CD4-positive, CD25-positive, alpha-beta regulatory T cell (primary cell): ENCODE data around the gene MAST3. TPM values are rescaled to one million over a fixed set of nuclear protein-coding genes. Genes with fewer than 3 reads are reported as not detected.

Experiments used
- ATAC-seq, 2 donors: fragments of 150-1000 bp; cut with Tn5 transposase; one replicate each; pipeline ENCODE4 v1.10.0; 2021; ENCODE audit warnings: low read depth in 2 of 2, moderate number of reproducible peaks in 2 of 2, moderate library complexity in 1 of 2
- DNase-seq, 3 donors: peaks; one replicate each; pipeline versions ENCODE4 v3.0.0 to v3.0.0-alpha.2; 2012 to 2022; ENCODE audit warnings: mixed read lengths in 1 of 3
- H3K27ac ChIP-seq: one replicate; pipeline ENCODE4 v1.7.0; 2013; ENCODE audit warnings: mild to moderate bottlenecking, low read length; ENCODE audit not compliant: insufficient read depth, poor library complexity, severe bottlenecking
- H3K27me3 ChIP-seq: one replicate; pipeline ENCODE4 v1.7.0; 2013; ENCODE audit warnings: low read length; ENCODE audit not compliant: control insufficient read depth, insufficient read depth
- H3K36me3 ChIP-seq: one replicate; pipeline ENCODE4 v1.7.0; 2013; ENCODE audit warnings: mild to moderate bottlenecking, low read length, moderate library complexity; ENCODE audit not compliant: control insufficient read depth, insufficient read depth
- H3K4me1 ChIP-seq: 2 replicates; pipeline ENCODE4 v1.7.0; 2013; ENCODE audit warnings: mild to moderate bottlenecking, low read length; ENCODE audit not compliant: insufficient read depth, control insufficient read depth, poor library complexity, severe bottlenecking
- H3K4me3 ChIP-seq: one replicate; pipeline ENCODE4 v1.7.0; 2013; ENCODE audit warnings: low read depth, mild to moderate bottlenecking, low read length, moderate library complexity
- H3K9me3 ChIP-seq, 2 experiments: 1 replicate in 1 of 2; 2 replicates in 1 of 2; pipeline ENCODE4 v1.7.0; 2013; ENCODE audit warnings: low read length in 2 of 2, mild to moderate bottlenecking in 1 of 2, moderate library complexity in 1 of 2; ENCODE audit not compliant: control insufficient read depth in 2 of 2
- H3K27ac Mint-ChIP-seq, 3 donors: one replicate each; pipeline ENCODE4 v1.8.0; 2020 to 2022; ENCODE audit warnings: mild to moderate bottlenecking in 3 of 3, mixed read lengths in 3 of 3, moderate library complexity in 2 of 3
- H3K27me3 Mint-ChIP-seq: one replicate; pipeline ENCODE4 v1.8.0; 2022; ENCODE audit warnings: mild to moderate bottlenecking, mixed read lengths
- H3K36me3 Mint-ChIP-seq: one replicate; pipeline ENCODE4 v1.8.0; 2020; ENCODE audit warnings: mixed read lengths
- H3K4me1 Mint-ChIP-seq, 4 donors: one replicate each; pipeline ENCODE4 v1.8.0; 2020 to 2022; ENCODE audit warnings: mixed read lengths in 4 of 4, mild to moderate bottlenecking in 1 of 4
- H3K4me3 Mint-ChIP-seq, 4 donors: one replicate each; pipeline ENCODE4 v1.8.0; 2020 to 2022; ENCODE audit warnings: mild to moderate bottlenecking in 4 of 4, mixed read lengths in 4 of 4, moderate library complexity in 3 of 4
- H3K9me3 Mint-ChIP-seq, 7 donors: one replicate each; pipeline ENCODE4 v1.8.0; 2020 to 2022; ENCODE audit warnings: mixed read lengths in 7 of 7, mild to moderate bottlenecking in 3 of 7, moderate library complexity in 2 of 7
- polyA plus RNA-seq, 4 donors: library from polyadenylated mRNA; unstranded; fragments of 300-500 nt; fragmentation: Illumina TruSeq; gene quantifications; one replicate each; pipeline ENCODE4 v1.2.3, GENCODE V29; 2021
- total RNA-seq: library from RNA; stranded (reverse); gene quantifications from one replicate; pipeline ENCODE4 v1.2.3, GENCODE V29; 2022

Gene MAST3
- total and polyA plus RNA-seq, 5 donors from 2014 or later: 8.1 to 45.9 (median 8.7) TPM

GRCh38 chr19:18152442-18152816, 54.9 kb downstream of the MAST3 start:
- H3K36me3 Mint-ChIP-seq: peaks cover 3% of the 10 kb centered on the region
- H3K27ac ChIP-seq: peak overlapping the region; percentile 84
- no peaks in the 10 kb centered on the region for H3K27me3 ChIP-seq
- H3K27ac Mint-ChIP-seq: peak overlapping the region; percentile 92 to 97 (median 95)
- H3K4me3 Mint-ChIP-seq: peak overlapping the region; percentile 92 to 98 (median 94)
- H3K4me3 ChIP-seq: peak overlapping the region; percentile 71
- H3K4me1 Mint-ChIP-seq: peaks cover 5 to 29% (median 12%) of the 10 kb centered on the region in 4 donors
- H3K9me3 ChIP-seq: no peaks in the 10 kb centered on the region
- peaks cover 3% of the 10 kb centered on the region for H3K36me3 ChIP-seq
- H3K27me3 Mint-ChIP-seq: peaks cover 6% of the 10 kb centered on the region
- DNase-seq: peak; percentile 96 to 99 (median 97)
- peaks cover 22% of the 10 kb centered on the region for H3K4me1 ChIP-seq
- peaks cover 0 to 2% (median 0%) of the 10 kb centered on the region in 7 donors for H3K9me3 Mint-ChIP-seq
- peak; percentile 68 to 70 for ATAC-seq

GRCh38 chr19:18152817-18153555, 55.4 kb downstream of the MAST3 start, which contains the start of gene PIK3R2:
Gene PIK3R2, plus strand, starts transcription at chr19:18153163. Its CDS starts 2,717 bp downstream, at chr19:18155880.
- Mint-ChIP-seq H3K4me3 (peak within 1 kb of the TSS; percentile 92 to 98 (median 94)), H3K4me1 (peaks cover 5 to 29% (median 12%) of the 10 kb centered on the region in 4 donors), H3K27ac (peak within 1 kb of the TSS; percentile 92 to 97 (median 95)), H3K9me3 (peaks cover 0 to 2% (median 0%) of the 10 kb centered on the region in 7 donors), H3K27me3 (peaks cover 6% of the 10 kb centered on the region), H3K36me3 (peaks cover 3% of the 10 kb centered on the region)
- Histone ChIP-seq H3K4me1 (peaks cover 22% of the 10 kb centered on the region), H3K27me3 (no peaks in the 10 kb centered on the region), H3K27ac (peak within 1 kb of the TSS; percentile 84), H3K4me3 (peak within 1 kb of the TSS; percentile 71), H3K36me3 (no peaks in the 10 kb centered on the region), H3K9me3 (no peaks in the 10 kb centered on the region)
- DNase-seq (peak; percentile 99 to 100 (median 99)), ATAC-seq (peak; percentile 86 to 87)

DNA sequence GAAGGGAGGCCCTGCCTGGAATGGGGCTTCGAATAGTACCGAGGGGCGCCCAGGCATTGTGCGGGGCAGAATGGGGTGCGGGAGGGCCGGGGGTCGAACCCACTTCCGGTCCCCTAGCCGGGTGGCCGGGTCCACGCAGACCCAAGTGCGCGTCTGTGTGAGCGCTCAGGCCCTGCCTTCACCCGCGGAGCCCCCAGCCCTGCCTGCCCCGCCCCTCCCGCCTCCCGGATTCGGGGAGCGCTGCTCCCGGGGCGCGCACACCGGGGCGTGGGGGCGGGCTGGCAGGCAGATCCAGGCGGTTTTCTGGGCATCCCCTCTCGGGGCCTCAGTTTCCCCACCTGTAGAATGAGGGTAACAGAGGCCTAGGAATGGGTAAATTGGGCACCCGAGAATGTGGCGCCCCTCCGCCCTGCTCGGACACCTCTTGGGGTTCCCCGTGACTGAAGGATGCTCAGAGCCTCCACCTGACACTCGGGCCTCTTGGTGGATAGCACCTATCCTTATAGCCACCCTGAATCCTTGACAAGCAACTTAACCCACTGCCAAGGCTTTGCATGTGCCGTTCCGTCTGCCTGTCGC, 56.1 kb downstream of the MAST3 start:
- peaks cover 22% of the 10 kb centered on the region for H3K4me1 ChIP-seq
- H3K4me3 ChIP-seq: peak overlapping the region; percentile 26
- peaks cover 3% of the 10 kb centered on the region for H3K36me3 Mint-ChIP-seq

DNA sequence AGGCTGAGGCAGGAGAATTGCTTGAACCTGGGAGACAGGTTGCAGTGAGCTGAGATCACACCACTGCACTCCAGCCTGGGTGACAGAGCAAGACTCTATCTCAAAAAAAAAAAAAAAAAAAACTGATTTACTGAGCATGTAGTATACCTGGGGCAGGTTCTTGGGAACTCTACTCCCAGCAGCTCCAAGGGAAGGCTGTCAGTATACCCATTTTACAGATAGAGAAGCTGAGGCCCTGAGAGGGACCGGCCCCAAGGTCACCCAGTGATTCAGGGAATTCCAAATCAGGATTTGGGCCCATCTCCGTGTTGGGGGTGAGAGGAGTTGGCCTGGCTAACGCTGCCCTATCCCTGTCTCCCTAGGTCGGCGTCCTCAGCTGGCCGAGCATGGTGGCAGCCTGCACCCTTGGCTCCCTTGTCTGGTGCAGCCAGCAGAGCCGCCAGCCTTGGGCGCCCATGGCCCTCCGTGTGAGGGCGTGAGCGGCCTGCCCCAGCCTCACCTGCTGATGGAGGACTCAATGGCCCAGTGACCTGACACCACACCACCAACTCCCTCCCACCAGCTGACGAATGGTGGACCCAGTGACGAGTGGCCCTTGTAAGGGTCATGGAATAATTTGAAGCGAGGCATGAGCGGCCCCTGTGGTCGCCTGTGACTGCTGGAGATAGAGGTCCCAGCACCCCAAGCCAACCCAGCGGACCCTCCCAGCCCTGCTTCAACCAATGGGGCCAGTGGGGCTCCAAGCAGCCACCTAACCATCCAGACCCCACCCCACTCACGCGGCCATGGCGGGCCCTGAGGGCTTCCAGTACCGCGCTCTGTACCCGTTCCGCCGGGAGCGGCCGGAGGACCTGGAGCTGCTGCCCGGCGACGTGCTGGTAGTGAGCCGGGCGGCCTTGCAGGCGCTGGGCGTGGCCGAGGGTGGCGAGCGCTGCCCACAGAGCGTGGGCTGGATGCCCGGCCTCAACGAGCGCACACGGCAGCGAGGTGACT, 57.8 kb downstream of the MAST3 start:
- ATAC-seq: no peak
- peak overlapping the region in 3 of 4 donors; percentile 87 to 93 (median 88) for H3K4me3 Mint-ChIP-seq
- H3K4me1 ChIP-seq: peaks cover 22% of the 10 kb centered on the region
- H3K4me3 ChIP-seq: no peak overlapping the region
- H3K27ac ChIP-seq: no peak overlapping the region
- no peak overlapping the region for H3K27ac Mint-ChIP-seq
- peaks cover 5 to 32% (median 12%) of the 10 kb centered on the region in 4 donors for H3K4me1 Mint-ChIP-seq
- H3K9me3 Mint-ChIP-seq: peaks cover 0 to 2% (median 0%) of the 10 kb centered on the region in 7 donors
- peaks cover 6% of the 10 kb centered on the region for H3K27me3 Mint-ChIP-seq
- peaks cover 1% of the 10 kb centered on the region for H3K36me3 Mint-ChIP-seq
- DNase-seq: no peak
- no peaks in the 10 kb centered on the region for H3K36me3 ChIP-seq
- no peaks in the 10 kb centered on the region for H3K27me3 ChIP-seq
- no peaks in the 10 kb centered on the region for H3K9me3 ChIP-seq

More for the DNA sequence above, 56.1 kb downstream of the MAST3 start:
- no peaks in the 10 kb centered on the region for H3K27me3 ChIP-seq
- no peaks in the 10 kb centered on the region for H3K9me3 ChIP-seq
- Mint-ChIP-seq H3K4me3 (peak overlapping the region; percentile 92 to 95 (median 94)), H3K27ac (peak overlapping the region; percentile 38 to 94 (median 93)), H3K4me1 (peaks cover 5 to 29% (median 12%) of the 10 kb centered on the region in 4 donors), H3K27me3 (peaks cover 6% of the 10 kb centered on the region), H3K9me3 (peaks cover 0 to 2% (median 0%) of the 10 kb centered on the region in 7 donors)
- ATAC-seq (no peak), DNase-seq (peak; percentile 10 to 38 (median 11))
- peak overlapping the region; percentile 84 for H3K27ac ChIP-seq
- no peaks in the 10 kb centered on the region for H3K36me3 ChIP-seq

- Mint-ChIP-seq H3K4me3 (peak overlapping the region in 3 of 4 donors; percentile 1 to 65 (median 44)), H3K27ac (peak overlapping the region in 1 of 3 donors; percentile 60), H3K36me3 (peaks cover 3% of the 10 kb centered on the region), H3K4me1 (peaks cover 5 to 37% (median 12%) of the 10 kb centered on the region in 4 donors), H3K27me3 (peaks cover 6% of the 10 kb centered on the region), H3K9me3 (peaks cover 0 to 2% (median 0%) of the 10 kb centered on the region in 7 donors)
- no peaks in the 10 kb centered on the region for H3K27me3 ChIP-seq
- DNase-seq (no peak), ATAC-seq (no peak)
- H3K36me3 ChIP-seq: no peaks in the 10 kb centered on the region
- H3K4me3 ChIP-seq: no peak overlapping the region
- no peak overlapping the region for H3K27ac ChIP-seq
- H3K4me1 ChIP-seq: peaks cover 27% of the 10 kb centered on the region
- no peaks in the 10 kb centered on the region for H3K9me3 ChIP-seq
Observed at GRCh38 chr19:18156268-18156667, 58.7 kb downstream of the MAST3 start.

GRCh38 chr19:18156841-18157464, 59.4 kb downstream of the MAST3 start:
- ATAC-seq (no peak), DNase-seq (no peak)
- H3K27ac ChIP-seq: no peak overlapping the region
- no peak overlapping the region for H3K4me3 ChIP-seq
- H3K36me3 ChIP-seq: no peaks in the 10 kb centered on the region
- Mint-ChIP-seq H3K36me3 (peaks cover 3% of the 10 kb centered on the region), H3K4me3 (peak overlapping the region in 1 of 4 donors; percentile 44), H3K9me3 (peaks cover 0 to 3% (median 0%) of the 10 kb centered on the region in 7 donors), H3K27ac (peak overlapping the region in 1 of 3 donors; percentile 60), H3K4me1 (peaks cover 5 to 31% (median 12%) of the 10 kb centered on the region in 4 donors), H3K27me3 (peaks cover 6% of the 10 kb centered on the region)
- no peaks in the 10 kb centered on the region for H3K27me3 ChIP-seq
- H3K4me1 ChIP-seq: peaks cover 25% of the 10 kb centered on the region
- H3K9me3 ChIP-seq: no peaks in the 10 kb centered on the region
